Breast epithelium (tissue), 3 donors: ENCODE data around the gene C16orf78.

Source experiments
- POLR2A ChIP-seq: fragments of 450-650 bp; IDR thresholded peaks from one replicate; pipeline ENCODE4 v1.6.1; 2016; ENCODE audit warnings: antibody characterized with exemption, mild to moderate bottlenecking, moderate library complexity
- POLR2AphosphoS5 ChIP-seq, 3 donors: sonication (generic); formaldehyde crosslinking; IDR thresholded peaks; one replicate each; pipeline ENCODE4 v1.6.1; 2017; ENCODE audit warnings: antibody characterized with exemption in 3 of 3
- TF ChIP-seq, protein P1 (sequence below), 3 donors: fragments of 450-650 bp; IDR thresholded peaks; one replicate each; pipeline ENCODE4 v1.5.1; 2016 to 2017; ENCODE audit warnings: antibody characterized with exemption in 3 of 3, mild to moderate bottlenecking in 3 of 3, moderate library complexity in 3 of 3

DNA sequence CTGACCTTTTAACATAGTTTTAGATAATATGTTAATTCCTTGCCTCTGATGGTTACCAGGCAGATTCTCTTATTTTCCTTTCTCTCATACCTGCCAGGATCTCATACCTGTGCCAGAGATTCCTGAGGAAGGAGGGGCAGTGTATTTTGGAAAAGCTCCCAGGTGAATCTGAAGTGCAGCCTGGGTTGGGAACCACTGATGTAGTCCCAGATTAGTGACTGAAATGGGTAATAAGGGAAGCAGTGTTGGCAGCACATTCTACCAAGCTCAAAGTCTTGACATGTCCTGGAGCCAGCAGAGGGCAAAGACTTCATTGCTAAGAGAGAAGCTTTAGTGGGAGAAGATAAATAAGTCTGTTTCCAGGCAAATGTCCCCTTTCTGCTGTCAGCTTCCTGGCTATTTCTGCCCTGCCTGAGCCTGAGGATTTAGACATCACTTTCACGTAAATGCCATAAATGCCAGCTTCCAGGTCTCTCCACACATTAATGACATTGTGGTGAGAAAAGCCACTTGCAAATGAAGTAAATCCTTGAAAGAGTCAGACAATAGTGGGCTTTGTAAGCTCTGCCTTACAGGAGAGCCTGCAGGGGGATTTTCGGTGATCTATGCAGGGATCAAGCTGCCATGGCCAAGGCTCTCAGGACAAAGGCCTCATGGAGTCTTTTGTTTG lies 40.9 kb upstream of the C16orf78 start:
- no peak for TF ChIP-seq POLR2A
- TF ChIP-seq, protein P1, sequence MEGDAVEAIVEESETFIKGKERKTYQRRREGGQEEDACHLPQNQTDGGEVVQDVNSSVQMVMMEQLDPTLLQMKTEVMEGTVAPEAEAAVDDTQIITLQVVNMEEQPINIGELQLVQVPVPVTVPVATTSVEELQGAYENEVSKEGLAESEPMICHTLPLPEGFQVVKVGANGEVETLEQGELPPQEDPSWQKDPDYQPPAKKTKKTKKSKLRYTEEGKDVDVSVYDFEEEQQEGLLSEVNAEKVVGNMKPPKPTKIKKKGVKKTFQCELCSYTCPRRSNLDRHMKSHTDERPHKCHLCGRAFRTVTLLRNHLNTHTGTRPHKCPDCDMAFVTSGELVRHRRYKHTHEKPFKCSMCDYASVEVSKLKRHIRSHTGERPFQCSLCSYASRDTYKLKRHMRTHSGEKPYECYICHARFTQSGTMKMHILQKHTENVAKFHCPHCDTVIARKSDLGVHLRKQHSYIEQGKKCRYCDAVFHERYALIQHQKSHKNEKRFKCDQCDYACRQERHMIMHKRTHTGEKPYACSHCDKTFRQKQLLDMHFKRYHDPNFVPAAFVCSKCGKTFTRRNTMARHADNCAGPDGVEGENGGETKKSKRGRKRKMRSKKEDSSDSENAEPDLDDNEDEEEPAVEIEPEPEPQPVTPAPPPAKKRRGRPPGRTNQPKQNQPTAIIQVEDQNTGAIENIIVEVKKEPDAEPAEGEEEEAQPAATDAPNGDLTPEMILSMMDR (IDR thresholded peaks at IDR 0.05) = no peak
- no peak for TF ChIP-seq POLR2AphosphoS5 (IDR thresholded peaks at IDR 0.05)
